Upper lobe of right lung (tissue), 1 donor: Measurements from ENCODE around the gene UTP25. TPM values are rescaled to one million over a fixed set of nuclear protein-coding genes. Genes with fewer than 3 reads are reported as not detected.

ENCODE experiments used
- ATAC-seq: fragments of 200-7000 bp; cut with Tn5 transposase; one replicate; pipeline ENCODE4 v1.9.1; 2020; ENCODE audit warnings: mild to moderate bottlenecking, moderate library complexity
- DNase-seq: peaks from one replicate; pipeline ENCODE4 v3.0.0-alpha.2; 2020
- H3K27ac ChIP-seq: fragments of 200-600 bp; one replicate; pipeline ENCODE4 v1.8.0; 2022
- H3K27me3 ChIP-seq: fragments of 200-600 bp; one replicate; pipeline ENCODE4 v1.8.0; 2022; ENCODE audit warnings: mild to moderate bottlenecking
- H3K36me3 ChIP-seq: fragments of 200-600 bp; one replicate; pipeline ENCODE4 v1.8.0; 2022
- H3K4me1 ChIP-seq: fragments of 200-600 bp; one replicate; pipeline ENCODE4 v1.8.0; 2022
- H3K4me3 ChIP-seq: fragments of 200-600 bp; one replicate; pipeline ENCODE4 v1.8.0; 2022; ENCODE audit warnings: mild to moderate bottlenecking
- H3K9me3 ChIP-seq: fragments of 200-600 bp; one replicate; pipeline ENCODE4 v1.8.0; 2022
- intact Hi-C: fragments of 100-400 bp; cut with DNase I; formaldehyde crosslinking; loops from one replicate; pipeline ENCODE4 v1.11.0; 2022
- total RNA-seq: library from RNA; stranded (reverse); fragmentation: NEBNext Ultra II Directional; extraction: Animal tissue kit (Norgen Biotek cat#: 25700); gene quantifications from one replicate; pipeline ENCODE4 v1.2.1, GENCODE V29; 2021
- TF ChIP-seq, protein P1 (sequence below): fragments of 200-600 bp; IDR thresholded peaks from one replicate; pipeline ENCODE4 v1.8.0; 2022; ENCODE audit warnings: antibody characterized with exemption
- donor health status: DM: no; HTN: yes; CAD: no; lungs with severe emphysema.

The UTP25 gene
- total RNA-seq, 1 donor from 2014 or later, result 7.1 TPM

DNA sequence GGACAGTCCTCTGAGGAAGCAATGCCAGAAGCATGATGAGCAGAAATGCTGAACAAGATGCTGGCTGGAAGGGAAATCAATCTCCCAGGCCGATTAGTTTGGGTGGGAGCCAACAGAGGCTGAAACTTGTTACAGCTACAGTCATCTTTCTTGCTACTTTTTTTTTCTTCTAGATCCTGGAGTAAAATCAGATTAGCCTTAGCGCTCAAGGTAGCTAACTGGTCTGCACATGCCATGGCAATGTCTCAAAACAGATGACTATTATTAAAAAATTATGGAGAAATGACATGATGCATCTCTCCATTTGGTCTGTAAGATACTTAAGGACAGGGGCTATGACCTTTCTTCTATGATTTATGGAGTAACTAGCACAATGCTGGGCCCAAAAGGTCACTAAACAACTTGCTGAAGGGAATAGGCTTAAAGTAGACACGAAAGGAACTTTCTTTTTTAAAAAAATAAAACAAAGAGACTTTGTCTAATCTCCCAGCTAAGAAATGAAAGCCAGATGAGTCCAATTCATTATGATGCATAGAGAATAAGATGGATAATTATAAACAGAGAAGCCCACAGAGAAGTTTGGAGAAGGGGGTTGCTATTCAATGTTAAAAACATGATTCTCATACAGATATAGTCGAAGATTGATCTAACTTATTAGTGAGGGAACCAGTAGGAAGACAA lies 42.5 kb downstream of the UTP25 start:
- intact Hi-C loops, result no loop called here
- Histone ChIP-seq H3K27ac (no peak overlapping the region), H3K9me3 (no peaks in the 10 kb centered on the region), H3K36me3 (no peaks in the 10 kb centered on the region), H3K27me3 (peaks cover 11% of the 10 kb centered on the region), H3K4me3 (no peak overlapping the region), H3K4me1 (no peaks in the 10 kb centered on the region)
- DNase-seq (no peak), ATAC-seq (no peak)
- TF ChIP-seq, protein P1, sequence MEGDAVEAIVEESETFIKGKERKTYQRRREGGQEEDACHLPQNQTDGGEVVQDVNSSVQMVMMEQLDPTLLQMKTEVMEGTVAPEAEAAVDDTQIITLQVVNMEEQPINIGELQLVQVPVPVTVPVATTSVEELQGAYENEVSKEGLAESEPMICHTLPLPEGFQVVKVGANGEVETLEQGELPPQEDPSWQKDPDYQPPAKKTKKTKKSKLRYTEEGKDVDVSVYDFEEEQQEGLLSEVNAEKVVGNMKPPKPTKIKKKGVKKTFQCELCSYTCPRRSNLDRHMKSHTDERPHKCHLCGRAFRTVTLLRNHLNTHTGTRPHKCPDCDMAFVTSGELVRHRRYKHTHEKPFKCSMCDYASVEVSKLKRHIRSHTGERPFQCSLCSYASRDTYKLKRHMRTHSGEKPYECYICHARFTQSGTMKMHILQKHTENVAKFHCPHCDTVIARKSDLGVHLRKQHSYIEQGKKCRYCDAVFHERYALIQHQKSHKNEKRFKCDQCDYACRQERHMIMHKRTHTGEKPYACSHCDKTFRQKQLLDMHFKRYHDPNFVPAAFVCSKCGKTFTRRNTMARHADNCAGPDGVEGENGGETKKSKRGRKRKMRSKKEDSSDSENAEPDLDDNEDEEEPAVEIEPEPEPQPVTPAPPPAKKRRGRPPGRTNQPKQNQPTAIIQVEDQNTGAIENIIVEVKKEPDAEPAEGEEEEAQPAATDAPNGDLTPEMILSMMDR, result no peak

DNA sequence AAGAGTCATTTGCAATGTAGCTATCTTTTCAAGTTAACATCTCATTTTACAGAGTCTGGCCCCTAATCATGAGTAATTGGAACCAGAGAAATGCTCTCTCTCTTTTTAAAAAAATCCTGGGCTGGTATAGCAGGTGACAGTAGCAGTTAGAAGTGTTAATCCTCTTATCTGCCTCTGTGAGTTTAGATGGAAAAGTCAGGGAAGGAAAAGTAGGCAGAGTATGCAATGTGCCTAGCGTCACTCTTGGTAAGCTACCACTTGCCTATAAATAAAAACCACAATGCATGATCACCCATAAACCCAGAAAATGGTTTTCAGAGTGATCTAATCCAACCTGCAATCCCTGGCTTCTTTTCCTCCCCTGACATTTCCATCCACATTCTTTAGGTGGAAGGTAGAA lies 43.2 kb downstream of the UTP25 start:
- TF ChIP-seq, protein P1, result no peak

DNA sequence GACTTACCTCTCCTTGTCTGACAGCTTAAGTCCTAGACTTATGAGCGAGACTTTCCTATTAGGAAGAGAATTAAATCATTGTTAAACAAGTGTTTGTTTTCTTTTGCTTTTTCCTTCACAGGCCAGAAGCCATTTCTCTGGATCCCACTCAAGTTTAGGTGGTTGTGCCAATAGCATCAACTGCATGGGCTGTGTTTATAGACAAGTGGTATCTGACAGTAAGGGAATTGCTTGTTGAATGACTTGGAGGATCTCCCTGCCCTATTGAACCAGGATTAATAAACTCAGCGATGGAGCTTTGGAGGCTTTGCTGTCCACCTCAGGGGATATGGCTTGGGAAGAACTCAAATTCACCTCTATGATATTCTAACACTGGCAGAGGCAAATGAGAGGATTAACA lies 43.7 kb downstream of the UTP25 start:
- DNase-seq (no peak), ATAC-seq (no peak)
- H3K9me3 ChIP-seq, result no peaks in the 10 kb centered on the region
- H3K4me1 ChIP-seq, result no peaks in the 10 kb centered on the region
- H3K4me3 ChIP-seq, result no peak overlapping the region
- TF ChIP-seq, protein P1, result no peak
- no peak overlapping the region for H3K27ac ChIP-seq
- no peaks in the 10 kb centered on the region for H3K36me3 ChIP-seq
- intact Hi-C loops, result no loop called here
- peaks cover 11% of the 10 kb centered on the region for H3K27me3 ChIP-seq

More for the DNA sequence above, 43.2 kb downstream of the UTP25 start:
- no peak for DNase-seq
- H3K27me3 ChIP-seq, result peaks cover 11% of the 10 kb centered on the region
- intact Hi-C loops, result no loop called here
- no peak overlapping the region for H3K4me3 ChIP-seq
- no peaks in the 10 kb centered on the region for H3K36me3 ChIP-seq
- H3K4me1 ChIP-seq, result no peaks in the 10 kb centered on the region
- H3K9me3 ChIP-seq, result no peaks in the 10 kb centered on the region
- no peak overlapping the region for H3K27ac ChIP-seq
- no peak for ATAC-seq

DNA sequence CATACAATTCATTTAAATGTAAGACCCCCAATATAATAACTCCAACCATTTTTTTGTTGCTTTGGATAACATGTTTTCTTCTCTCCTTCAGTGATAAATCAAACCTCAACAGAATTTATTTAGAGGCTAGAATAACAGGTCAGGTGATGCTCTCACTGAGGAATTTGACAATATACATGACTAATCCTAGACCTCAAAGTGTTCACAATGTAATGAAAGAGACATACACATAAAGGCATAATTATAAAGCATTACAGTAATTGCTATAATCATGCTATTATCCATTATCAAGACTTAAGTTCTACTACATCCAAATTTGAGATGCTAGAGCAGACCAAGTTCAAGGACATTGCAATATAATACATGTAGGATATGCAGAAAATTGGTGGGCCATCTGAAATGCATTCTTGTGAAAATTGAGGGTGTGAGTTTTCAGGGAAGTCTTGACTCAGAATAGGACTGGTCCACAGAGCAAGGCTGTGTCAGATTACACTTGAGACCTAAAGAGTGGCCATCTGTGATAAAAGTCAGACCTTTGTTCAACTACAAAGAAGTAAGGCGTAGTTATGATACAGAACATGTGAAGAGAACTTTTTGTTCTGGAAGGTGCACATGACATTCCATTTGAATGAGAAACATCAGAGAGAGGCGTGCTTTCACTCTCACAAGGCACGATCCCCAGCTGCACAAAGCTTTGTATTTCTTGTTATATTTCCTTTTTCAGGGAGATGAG lies 45.5 kb downstream of the UTP25 start:
- TF ChIP-seq, protein P1, result no peak
- intact Hi-C loops, result no loop called here

DNA sequence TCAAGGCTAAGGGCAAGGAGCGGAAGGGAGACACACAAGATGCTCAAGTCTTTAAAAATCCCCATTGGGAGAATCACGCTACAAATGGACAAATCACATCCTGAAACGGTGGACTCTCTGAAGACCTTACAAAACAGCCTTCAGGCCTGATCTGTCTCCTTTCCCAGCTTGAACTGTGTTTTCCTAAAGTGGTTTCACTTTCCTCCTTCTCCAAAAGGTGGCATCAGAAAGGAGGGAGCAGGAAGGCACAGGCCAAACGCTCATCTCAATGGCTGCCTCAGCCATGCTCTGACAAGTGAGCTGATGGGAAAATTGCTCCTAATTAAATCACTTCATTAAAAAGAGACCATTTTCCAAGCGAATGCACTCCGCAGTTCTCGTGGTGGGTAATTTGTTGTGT lies 47.7 kb downstream of the UTP25 start:
- no peaks in the 10 kb centered on the region for H3K4me1 ChIP-seq
- no peaks in the 10 kb centered on the region for H3K9me3 ChIP-seq
- DNase-seq (no peak), ATAC-seq (peak; percentile 33)
- TF ChIP-seq, protein P1, result peak; percentile 24
- no peak overlapping the region for H3K4me3 ChIP-seq
- peaks cover 16% of the 10 kb centered on the region for H3K27me3 ChIP-seq
- intact Hi-C loops, result no loop called here
- no peaks in the 10 kb centered on the region for H3K36me3 ChIP-seq
- H3K27ac ChIP-seq, result no peak overlapping the region

More for the DNA sequence above, 45.5 kb downstream of the UTP25 start:
- Histone ChIP-seq H3K27me3 (peaks cover 11% of the 10 kb centered on the region), H3K36me3 (no peaks in the 10 kb centered on the region), H3K4me3 (no peak overlapping the region), H3K9me3 (no peaks in the 10 kb centered on the region), H3K4me1 (no peaks in the 10 kb centered on the region), H3K27ac (no peak overlapping the region)
- DNase-seq (no peak), ATAC-seq (no peak)
